Breast epithelium (tissue), 3 donors: ENCODE measurements around the gene LCK.

ENCODE experiments used
- CTCF ChIP-seq, 3 donors: fragments of 450-650 bp; IDR thresholded peaks; one replicate each; pipeline ENCODE4 v1.5.1; 2016 to 2017; ENCODE audit warnings: antibody characterized with exemption in 3 of 3, mild to moderate bottlenecking in 3 of 3, moderate library complexity in 3 of 3
- POLR2AphosphoS5 ChIP-seq, 3 donors: sonication (generic); formaldehyde crosslinking; IDR thresholded peaks; one replicate each; pipeline ENCODE4 v1.6.1; 2017; ENCODE audit warnings: antibody characterized with exemption in 3 of 3

- TF ChIP-seq POLR2AphosphoS5 (IDR thresholded peaks at IDR 0.05): no peak
- TF ChIP-seq CTCF (IDR thresholded peaks at IDR 0.05): no peak
Measured at GRCh38 chr1:32305310-32305709, 54.2 kb downstream of the LCK start.
